ENCODE measurements around the gene TBC1D10A.

DNA sequence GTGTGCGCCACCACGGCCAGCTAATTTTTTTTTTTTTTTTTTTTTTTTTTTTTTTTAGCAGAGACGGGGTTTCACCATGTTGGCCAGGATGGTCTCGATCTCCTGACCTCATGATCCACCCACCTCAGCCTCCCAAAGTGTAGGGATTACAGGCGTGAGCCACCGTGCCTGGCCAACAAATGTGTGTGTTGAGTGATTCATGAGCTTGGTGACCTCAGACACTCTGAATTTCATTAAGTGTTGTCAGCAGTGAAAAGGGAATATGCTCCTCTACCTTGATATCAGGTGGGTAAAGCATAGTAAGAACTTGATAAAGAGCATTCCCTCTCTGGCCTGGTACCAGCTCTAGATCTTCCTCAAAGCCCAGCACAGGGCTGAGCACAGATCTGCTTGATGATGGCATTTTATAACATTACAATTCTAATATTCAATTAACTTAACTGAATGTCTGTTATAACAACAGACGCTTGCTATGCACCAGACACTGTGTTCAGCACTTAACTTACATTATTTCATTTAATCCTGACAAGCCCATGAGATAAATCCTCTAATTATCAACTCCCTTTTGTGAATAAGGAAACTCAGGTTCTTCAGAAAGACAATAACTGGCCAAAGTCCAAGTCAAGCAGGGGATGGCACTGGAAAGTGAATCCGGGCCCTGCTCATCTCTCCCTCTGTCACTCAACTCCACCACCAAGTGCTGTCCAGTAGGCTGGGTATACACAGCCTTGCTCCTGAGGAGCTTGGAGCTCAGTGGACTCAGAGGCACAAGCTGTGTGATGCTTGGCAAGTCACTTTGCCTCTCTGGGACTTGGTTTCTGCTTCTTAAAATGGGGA, 13.0 kb downstream of the TBC1D10A start:
- TF ChIP-seq, protein P1, sequence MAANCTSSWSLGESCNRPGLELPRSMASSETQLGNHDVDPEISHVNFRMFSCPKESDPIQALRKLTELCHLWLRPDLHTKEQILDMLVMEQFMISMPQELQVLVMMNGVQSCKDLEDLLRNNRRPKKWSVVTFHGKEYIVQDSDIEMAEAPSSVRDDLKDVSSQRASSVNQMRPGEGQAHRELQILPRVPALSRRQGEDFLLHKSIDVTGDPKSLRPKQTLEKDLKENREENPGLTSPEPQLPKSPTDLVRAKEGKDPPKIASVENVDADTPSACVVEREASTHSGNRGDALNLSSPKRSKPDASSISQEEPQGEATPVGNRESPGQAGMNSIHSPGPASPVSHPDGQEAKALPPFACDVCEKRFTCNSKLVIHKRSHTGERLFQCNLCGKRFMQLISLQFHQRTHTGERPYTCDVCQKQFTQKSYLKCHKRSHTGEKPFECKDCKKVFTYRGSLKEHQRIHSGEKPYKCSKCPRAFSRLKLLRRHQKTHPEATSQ (tag by site-specific recombination; IDR thresholded peaks at IDR 0.05), result no peak
- TF ChIP-seq CTCF (tag by site-specific recombination; IDR thresholded peaks at IDR 0.05) (no peak), KLF1 (tag by site-specific recombination; IDR thresholded peaks at IDR 0.05) (no peak)
- TF ChIP-seq, protein P2, sequence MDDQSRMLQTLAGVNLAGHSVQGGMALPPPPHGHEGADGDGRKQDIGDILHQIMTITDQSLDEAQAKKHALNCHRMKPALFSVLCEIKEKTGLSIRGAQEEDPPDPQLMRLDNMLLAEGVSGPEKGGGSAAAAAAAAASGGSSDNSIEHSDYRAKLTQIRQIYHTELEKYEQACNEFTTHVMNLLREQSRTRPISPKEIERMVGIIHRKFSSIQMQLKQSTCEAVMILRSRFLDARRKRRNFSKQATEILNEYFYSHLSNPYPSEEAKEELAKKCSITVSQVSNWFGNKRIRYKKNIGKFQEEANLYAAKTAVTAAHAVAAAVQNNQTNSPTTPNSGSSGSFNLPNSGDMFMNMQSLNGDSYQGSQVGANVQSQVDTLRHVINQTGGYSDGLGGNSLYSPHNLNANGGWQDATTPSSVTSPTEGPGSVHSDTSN (CRISPR knock-in tag; IDR thresholded peaks at IDR 0.05), result no peak
